ENCODE measurements around the gene MINDY4. TPM values are rescaled to one million over a fixed set of nuclear protein-coding genes. Genes with fewer than 3 reads are reported as not detected.

Gene MINDY4
- polyA plus RNA-seq, 1 experiment: 2.3 TPM

DNA sequence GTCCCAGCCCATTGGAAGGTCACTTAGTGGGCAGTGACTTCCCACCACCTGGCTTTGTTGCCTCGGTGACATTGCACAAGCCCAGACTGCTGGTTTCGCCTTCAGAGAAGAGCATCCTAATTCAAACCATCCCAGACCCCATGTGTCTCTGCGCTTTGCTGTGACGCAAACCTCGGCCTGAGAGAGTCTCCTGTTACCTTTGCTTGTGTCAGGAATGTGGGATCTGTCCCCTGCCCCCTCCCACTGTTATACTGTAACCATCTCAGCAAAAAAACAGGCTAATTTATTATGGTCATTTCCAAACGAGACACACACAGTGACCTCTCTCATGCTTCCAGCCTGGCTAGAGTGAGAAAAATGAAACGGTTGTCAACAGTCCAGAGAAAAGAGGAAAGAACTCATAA, 115.4 kb downstream of the MINDY4 start:
- Histone ChIP-seq H3K27me3 (ENCODE audit: control insufficient read depth, insufficient read depth, low read length) (peaks cover 5% of the 10 kb centered on the region; the same call in 1 of the 2 replicates), H3K4me3 (ENCODE audit: low read depth, low read length) (no peak overlapping the region), H3K36me3 (ENCODE audit: control insufficient read depth, insufficient read depth, low read length) (no peaks in the 10 kb centered on the region)
- ChIA-PET CTCF (interaction anchor here (1.6 kb wide), 1 partner anchor 52 kb away, joined by 6 read pairs; no protein-coding TSS in a partner anchor), POLR2A (interaction anchor here (0.5 kb wide), 1 partner anchor 9 kb away, joined by 3 read pairs; no protein-coding TSS in a partner anchor)
- peak; percentile 70 for DNase-seq (ENCODE audit: low read depth)
- TF ChIP-seq, protein P1, sequence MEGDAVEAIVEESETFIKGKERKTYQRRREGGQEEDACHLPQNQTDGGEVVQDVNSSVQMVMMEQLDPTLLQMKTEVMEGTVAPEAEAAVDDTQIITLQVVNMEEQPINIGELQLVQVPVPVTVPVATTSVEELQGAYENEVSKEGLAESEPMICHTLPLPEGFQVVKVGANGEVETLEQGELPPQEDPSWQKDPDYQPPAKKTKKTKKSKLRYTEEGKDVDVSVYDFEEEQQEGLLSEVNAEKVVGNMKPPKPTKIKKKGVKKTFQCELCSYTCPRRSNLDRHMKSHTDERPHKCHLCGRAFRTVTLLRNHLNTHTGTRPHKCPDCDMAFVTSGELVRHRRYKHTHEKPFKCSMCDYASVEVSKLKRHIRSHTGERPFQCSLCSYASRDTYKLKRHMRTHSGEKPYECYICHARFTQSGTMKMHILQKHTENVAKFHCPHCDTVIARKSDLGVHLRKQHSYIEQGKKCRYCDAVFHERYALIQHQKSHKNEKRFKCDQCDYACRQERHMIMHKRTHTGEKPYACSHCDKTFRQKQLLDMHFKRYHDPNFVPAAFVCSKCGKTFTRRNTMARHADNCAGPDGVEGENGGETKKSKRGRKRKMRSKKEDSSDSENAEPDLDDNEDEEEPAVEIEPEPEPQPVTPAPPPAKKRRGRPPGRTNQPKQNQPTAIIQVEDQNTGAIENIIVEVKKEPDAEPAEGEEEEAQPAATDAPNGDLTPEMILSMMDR (IDR thresholded peaks at IDR 0.05; ENCODE audit: insufficient read depth, low read depth, low read length): no peak

- CTCF ChIA-PET: interaction anchor here (1.0 to 1.2 kb wide), 2 partner anchors 9 to 142 kb away, joined by 3 to 4 read pairs; no protein-coding TSS in a partner anchor
- TF ChIP-seq, protein P1 (IDR thresholded peaks at IDR 0.05; ENCODE audit: insufficient read depth, low read depth, low read length): no peak
- H3K36me3 ChIP-seq (ENCODE audit: control insufficient read depth, insufficient read depth, low read length): no peaks in the 10 kb centered on the region
- H3K4me3 ChIP-seq (ENCODE audit: low read depth, low read length): no peak overlapping the region
- DNase-seq (ENCODE audit: low read depth): no peak
- peaks cover 7% of the 10 kb centered on the region; the same call in 1 of the 2 replicates for H3K27me3 ChIP-seq (ENCODE audit: control insufficient read depth, insufficient read depth, low read length)
- POLR2A ChIA-PET: no interaction called here
These were observed 116.3 kb downstream of the MINDY4 start for GRCh38 chr7:30887464-30887872.

GRCh38 chr7:30888747-30889146, 117.5 kb downstream of the MINDY4 start:
- TF ChIP-seq, protein P1 (IDR thresholded peaks at IDR 0.05; ENCODE audit: insufficient read depth, low read depth, low read length): 0 out of 2 replicates have a peak, but pooled peaks have one; percentile 24

DNA sequence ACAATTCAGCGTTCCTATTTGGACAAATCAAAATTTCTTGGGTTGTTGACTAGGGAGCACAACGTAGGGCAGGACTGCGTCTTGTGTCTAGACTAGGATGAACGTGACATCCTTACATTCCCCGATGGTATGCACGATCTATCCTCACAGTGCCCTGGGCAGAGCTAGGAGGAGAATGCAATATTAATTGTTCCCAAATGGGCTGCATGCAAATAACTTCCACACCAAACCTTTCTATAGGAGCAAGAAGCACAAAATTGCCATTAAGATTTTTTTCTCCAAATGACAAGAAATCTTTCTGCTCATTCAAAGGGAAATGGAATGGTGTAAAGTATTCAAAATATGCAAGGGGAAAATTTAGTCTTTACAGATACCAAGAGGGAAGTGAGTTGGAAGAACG, 119.0 kb downstream of the MINDY4 start:
- POLR2A ChIA-PET: no interaction called here
- H3K36me3 ChIP-seq (ENCODE audit: control insufficient read depth, insufficient read depth, low read length): no peaks in the 10 kb centered on the region
- H3K27me3 ChIP-seq (ENCODE audit: control insufficient read depth, insufficient read depth, low read length): peaks cover 15% of the 10 kb centered on the region
- CTCF ChIA-PET: no interaction called here
- no peak overlapping the region for H3K4me3 ChIP-seq (ENCODE audit: low read depth, low read length)
- DNase-seq (ENCODE audit: low read depth): no peak
- TF ChIP-seq, protein P1 (IDR thresholded peaks at IDR 0.05; ENCODE audit: insufficient read depth, low read depth, low read length): no peak

More at GRCh38 chr7:30888747-30889146, 117.5 kb downstream of the MINDY4 start:
- ChIA-PET CTCF (interaction anchor here (0.8 to 1.7 kb wide), 4 partner anchors 17 to 234 kb away, joined by 3 to 8 read pairs (median 4); no protein-coding TSS in a partner anchor), POLR2A (no interaction called here)
- no peak overlapping the region for H3K4me3 ChIP-seq (ENCODE audit: low read depth, low read length)
- DNase-seq (ENCODE audit: low read depth): peak; percentile 58
- H3K27me3 ChIP-seq (ENCODE audit: control insufficient read depth, insufficient read depth, low read length): peaks cover 9% of the 10 kb centered on the region; the same call in 1 of the 2 replicates
- H3K36me3 ChIP-seq (ENCODE audit: control insufficient read depth, insufficient read depth, low read length): no peaks in the 10 kb centered on the region

- H3K4me3 ChIP-seq (ENCODE audit: low read depth, low read length): no peak overlapping the region
- CTCF ChIA-PET: interaction anchor here (1.9 kb wide), 1 partner anchor 45 kb away, joined by 6 read pairs; no protein-coding TSS in a partner anchor
- POLR2A ChIA-PET: no interaction called here
- no peaks in the 10 kb centered on the region for H3K36me3 ChIP-seq (ENCODE audit: control insufficient read depth, insufficient read depth, low read length)
- H3K27me3 ChIP-seq (ENCODE audit: control insufficient read depth, insufficient read depth, low read length): peaks cover 14% of the 10 kb centered on the region
- TF ChIP-seq, protein P1 (IDR thresholded peaks at IDR 0.05; ENCODE audit: insufficient read depth, low read depth, low read length): no peak
- no peak for DNase-seq (ENCODE audit: low read depth)
These were observed 122.1 kb downstream of the MINDY4 start for GRCh38 chr7:30893357-30893756.

Data from BJ (cell line).